ENCODE measurements around the gene SP140. TPM values are rescaled to one million over a fixed set of nuclear protein-coding genes. Genes with fewer than 3 reads are reported as not detected.

SP140 gene
- total RNA-seq, 1 experiment from 2014 or later: 0.32 TPM

- Histone ChIP-seq H3K36me3 (ENCODE audit: insufficient read depth, low read length, poor library complexity, severe bottlenecking) (no peaks in the 10 kb centered on the region), H3K27me3 (replicated peaks; ENCODE audit: insufficient read depth, low read depth, low read length, poor library complexity) (no peaks in the 10 kb centered on the region), H3K4me3 (ENCODE audit: low read depth, low read length, poor library complexity, severe bottlenecking) (no peak overlapping the region), H3K4me1 (ENCODE audit: insufficient read depth, low read length, poor library complexity, severe bottlenecking) (no peaks in the 10 kb centered on the region), H3K9me3 (ENCODE audit: low read depth, low read length, poor library complexity, severe bottlenecking) (peaks cover 7% of the 10 kb centered on the region), H3K27ac (ENCODE audit: low read depth, low read length, poor library complexity, severe bottlenecking) (no peak overlapping the region)
- ChIA-PET CTCF (no interaction called here), POLR2A (ENCODE audit: low non-redundant PET) (no interaction called here)
- TF ChIP-seq EZH2 (IDR thresholded peaks at IDR 0.05; ENCODE audit: borderline replicate concordance, low read depth, low read length, poor library complexity, severe bottlenecking) (no peak), CTCF (conservative IDR thresholded peaks at IDR 0.05; ENCODE audit: low read depth, low read length) (no peak)
- no TSS peak for BruUV-seq (replicated peaks)
- intact Hi-C loops (cut with micrococcal nuclease; ENCODE audit: unreplicated experiment): no loop called here
- DNase-seq (ENCODE audit: low spot score): no peak
Observed at GRCh38 chr2:230230087-230230486, 4.6 kb downstream of the SP140 start.

- H3K4me1 ChIP-seq (ENCODE audit: insufficient read depth, low read length, poor library complexity, severe bottlenecking): no peaks in the 10 kb centered on the region
- H3K4me3 ChIP-seq (ENCODE audit: low read depth, low read length, poor library complexity, severe bottlenecking): no peak overlapping the region
- ChIA-PET CTCF (no interaction called here), POLR2A (ENCODE audit: low non-redundant PET) (no interaction called here)
- no TSS peak for BruUV-seq (replicated peaks)
- intact Hi-C loops (cut with micrococcal nuclease; ENCODE audit: unreplicated experiment): no loop called here
- H3K27ac ChIP-seq (ENCODE audit: low read depth, low read length, poor library complexity, severe bottlenecking): no peak overlapping the region
- H3K27me3 ChIP-seq (replicated peaks; ENCODE audit: insufficient read depth, low read depth, low read length, poor library complexity): no peaks in the 10 kb centered on the region
- H3K36me3 ChIP-seq (ENCODE audit: insufficient read depth, low read length, poor library complexity, severe bottlenecking): no peaks in the 10 kb centered on the region
- TF ChIP-seq CTCF (conservative IDR thresholded peaks at IDR 0.05; ENCODE audit: low read depth, low read length): no peak
- no peak for DNase-seq (ENCODE audit: low spot score)
- H3K9me3 ChIP-seq (ENCODE audit: low read depth, low read length, poor library complexity, severe bottlenecking): peaks cover 7% of the 10 kb centered on the region
Observed at GRCh38 chr2:230230496-230231200, 5.1 kb downstream of the SP140 start.

- DNase-seq (ENCODE audit: low spot score): no peak
- H3K27ac ChIP-seq (ENCODE audit: low read depth, low read length, poor library complexity, severe bottlenecking): no peak overlapping the region
- TF ChIP-seq CTCF (conservative IDR thresholded peaks at IDR 0.05; ENCODE audit: low read depth, low read length) (no peak), EZH2 (IDR thresholded peaks at IDR 0.05; ENCODE audit: borderline replicate concordance, low read depth, low read length, poor library complexity, severe bottlenecking) (no peak)
- POLR2A ChIA-PET (ENCODE audit: low non-redundant PET): no interaction called here
- no peaks in the 10 kb centered on the region for H3K27me3 ChIP-seq (replicated peaks; ENCODE audit: insufficient read depth, low read depth, low read length, poor library complexity)
- intact Hi-C loops (cut with micrococcal nuclease; ENCODE audit: unreplicated experiment): no loop called here
- no TSS peak for BruUV-seq (replicated peaks)
- no peaks in the 10 kb centered on the region for H3K36me3 ChIP-seq (ENCODE audit: insufficient read depth, low read length, poor library complexity, severe bottlenecking)
- CTCF ChIA-PET: no interaction called here
- peaks cover 7% of the 10 kb centered on the region for H3K9me3 ChIP-seq (ENCODE audit: low read depth, low read length, poor library complexity, severe bottlenecking)
- no peak overlapping the region for H3K4me3 ChIP-seq (ENCODE audit: low read depth, low read length, poor library complexity, severe bottlenecking)
- no peaks in the 10 kb centered on the region for H3K4me1 ChIP-seq (ENCODE audit: insufficient read depth, low read length, poor library complexity, severe bottlenecking)
Observed at GRCh38 chr2:230231251-230231650, 5.7 kb downstream of the SP140 start.
